SH-SY5Y (cell line): ENCODE results near the gene TMC2.

Experiments used
- GATA2 ChIP-seq: IDR thresholded peaks from 2 replicates; pipeline ENCODE4 v1.6.1; 2011; ENCODE audit warnings: mild to moderate bottlenecking, low read depth, low read length
- GATA3 ChIP-seq: IDR thresholded peaks from 2 replicates; pipeline ENCODE4 v1.6.1; 2011; ENCODE audit warnings: low read depth, mild to moderate bottlenecking, low read length, moderate library complexity

- no peak for TF ChIP-seq GATA2
- TF ChIP-seq GATA3: no peak
These were observed 116.6 kb downstream of the TMC2 start for GRCh38 chr20:2652724-2653555.
